Sigmoid colon (tissue), 7 donors: ENCODE data around the gene PGK2. TPM values are rescaled to one million over a fixed set of nuclear protein-coding genes. Genes with fewer than 3 reads are reported as not detected.

ENCODE experiments used
- DNase-seq: peaks from one replicate; pipeline ENCODE4 v3.0.0-alpha.2; 2019
- H3K27ac ChIP-seq, 4 donors: fragments of 200-600 bp; sonication (generic); one replicate each; pipeline ENCODE4 v1.5.1; 2016 to 2019; ENCODE audit warnings: mild to moderate bottlenecking in 1 of 4
- H3K27me3 ChIP-seq, 3 donors: fragments of 200-600 bp; sonication (generic); one replicate each; pipeline ENCODE4 v1.5.1; 2019; ENCODE audit warnings: mild to moderate bottlenecking in 1 of 3
- H3K36me3 ChIP-seq, 4 donors: fragments of 200-600 bp; sonication (generic); one replicate each; pipeline ENCODE4 v1.5.1; 2016 to 2019
- H3K4me1 ChIP-seq, 4 donors: fragments of 200-600 bp; sonication (generic); one replicate each; pipeline ENCODE4 v1.5.1; 2017 to 2019
- H3K4me3 ChIP-seq, 4 donors: fragments of 200-600 bp; sonication (generic); one replicate each; pipeline ENCODE4 v1.5.1; 2017 to 2019; ENCODE audit warnings: mild to moderate bottlenecking in 2 of 4, moderate library complexity in 1 of 4
- H3K9me3 ChIP-seq, 4 donors: fragments of 200-600 bp in 3 of 4; sonication (generic) in 3 of 4; one replicate each; pipeline versions ENCODE4 v1.5.1 to v1.6.1; 2013 to 2019
- EP300 ChIP-seq, 4 donors: sonication (generic); formaldehyde crosslinking; IDR thresholded peaks; one replicate each; pipeline ENCODE4 v1.6.1; 2017; ENCODE audit warnings: antibody characterized with exemption in 4 of 4
- POLR2A ChIP-seq, 2 donors: fragments of 450-650 bp; IDR thresholded peaks; one replicate each; pipeline ENCODE4 v1.6.1; 2016; ENCODE audit warnings: antibody characterized with exemption in 2 of 2, mild to moderate bottlenecking in 2 of 2, moderate library complexity in 2 of 2
- POLR2AphosphoS5 ChIP-seq, 4 donors: sonication (generic); formaldehyde crosslinking; IDR thresholded peaks; one replicate each; pipeline ENCODE4 v1.6.1; 2017; ENCODE audit warnings: antibody characterized with exemption in 4 of 4
- WGBS, 2 donors: extraction: QIAGEN DNeasy Blood & Tissue Kit; methylation state at CpG; one replicate each; pipeline ENCODE4 v1.1.7; 2013; 5-methylcytosine and 5-hydroxymethylcytosine counted together
- intact Hi-C: fragments of 100-400 bp; cut with DNase I; formaldehyde crosslinking; loops from one replicate; pipeline ENCODE4 v1.15.1; 2023
- polyA plus RNA-seq, 3 donors: library from polyadenylated mRNA; stranded (reverse); fragments of 200-250 nt; gene quantifications; one replicate each; pipeline ENCODE4 v1.2.3, GENCODE V29; 2013
- total RNA-seq, 4 donors: library from RNA; depleted of rRNA; stranded (reverse); fragments of >200 nt; gene quantifications; one replicate each; pipeline ENCODE4 v1.1.0, GENCODE V29; 2016
- TF ChIP-seq, protein P1 (sequence below), 4 experiments: fragments of 450-650 bp in 3 of 4; fragments of 200-600 bp in 1 of 4; IDR thresholded peaks; one replicate each; pipeline ENCODE4 v1.5.1; 2016 to 2019; ENCODE audit warnings: antibody characterized with exemption in 4 of 4, mild to moderate bottlenecking in 3 of 4, moderate library complexity in 2 of 4
- donor health status: healthy with polysubstance abuse.
- donor health status: Bipolar disorder and iron deficiency.
- donor health status: healthy.

The PGK2 gene
- total and polyA plus RNA-seq, 7 donors: not detected

DNA sequence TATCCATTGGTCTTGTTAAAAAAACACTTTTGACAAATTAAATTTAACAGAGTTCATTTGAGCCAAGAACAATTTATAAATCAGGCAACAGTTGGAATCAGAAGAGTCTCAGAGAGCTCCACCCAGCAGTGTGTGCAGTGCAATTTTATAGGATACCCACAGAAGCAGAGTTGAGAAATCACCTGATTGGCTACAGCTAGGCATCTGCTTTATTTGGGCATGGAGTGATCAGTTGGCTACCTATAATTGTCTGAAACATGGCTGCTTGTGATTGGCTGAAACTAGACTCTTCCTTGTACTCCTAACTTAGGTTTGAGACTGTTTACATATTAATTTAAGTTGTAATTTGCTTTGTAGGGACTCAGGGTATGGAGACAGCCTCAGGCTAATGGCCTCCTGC, 12.0 kb downstream of the PGK2 start:
- DNase-seq: no peak
- intact Hi-C loops: no loop called here
- no peaks in the 10 kb centered on the region for H3K9me3 ChIP-seq
- no peaks in the 10 kb centered on the region for H3K27me3 ChIP-seq
- H3K4me1 ChIP-seq: no peaks in the 10 kb centered on the region
- no peak for TF ChIP-seq POLR2AphosphoS5 (IDR thresholded peaks at IDR 0.05)
- no peaks in the 10 kb centered on the region for H3K36me3 ChIP-seq
- no peak overlapping the region for H3K4me3 ChIP-seq
- H3K27ac ChIP-seq: no peak overlapping the region

DNA sequence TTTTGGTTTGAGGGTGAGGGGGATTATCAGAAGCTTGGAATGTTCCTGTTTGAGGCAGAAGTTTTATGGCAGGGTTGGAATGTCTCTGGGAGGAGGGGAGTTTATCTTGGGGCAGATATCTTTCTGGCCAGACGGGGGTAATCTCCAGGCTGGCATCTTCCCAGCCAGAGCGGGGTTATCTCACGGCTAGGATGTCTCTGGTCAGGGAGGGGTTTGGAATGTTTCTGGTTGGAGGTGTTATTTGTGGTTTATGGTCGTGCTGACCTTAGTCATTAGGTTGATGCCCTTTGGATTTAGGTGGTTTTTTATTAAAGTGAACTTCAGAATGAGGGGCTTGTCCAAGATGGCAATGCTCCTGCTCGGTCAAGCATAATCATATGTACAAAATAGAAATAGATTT, 14.8 kb downstream of the PGK2 start:
- no peaks in the 10 kb centered on the region for H3K9me3 ChIP-seq
- DNase-seq: no peak
- no peak for TF ChIP-seq POLR2AphosphoS5 (IDR thresholded peaks at IDR 0.05)
- TF ChIP-seq, protein P1, sequence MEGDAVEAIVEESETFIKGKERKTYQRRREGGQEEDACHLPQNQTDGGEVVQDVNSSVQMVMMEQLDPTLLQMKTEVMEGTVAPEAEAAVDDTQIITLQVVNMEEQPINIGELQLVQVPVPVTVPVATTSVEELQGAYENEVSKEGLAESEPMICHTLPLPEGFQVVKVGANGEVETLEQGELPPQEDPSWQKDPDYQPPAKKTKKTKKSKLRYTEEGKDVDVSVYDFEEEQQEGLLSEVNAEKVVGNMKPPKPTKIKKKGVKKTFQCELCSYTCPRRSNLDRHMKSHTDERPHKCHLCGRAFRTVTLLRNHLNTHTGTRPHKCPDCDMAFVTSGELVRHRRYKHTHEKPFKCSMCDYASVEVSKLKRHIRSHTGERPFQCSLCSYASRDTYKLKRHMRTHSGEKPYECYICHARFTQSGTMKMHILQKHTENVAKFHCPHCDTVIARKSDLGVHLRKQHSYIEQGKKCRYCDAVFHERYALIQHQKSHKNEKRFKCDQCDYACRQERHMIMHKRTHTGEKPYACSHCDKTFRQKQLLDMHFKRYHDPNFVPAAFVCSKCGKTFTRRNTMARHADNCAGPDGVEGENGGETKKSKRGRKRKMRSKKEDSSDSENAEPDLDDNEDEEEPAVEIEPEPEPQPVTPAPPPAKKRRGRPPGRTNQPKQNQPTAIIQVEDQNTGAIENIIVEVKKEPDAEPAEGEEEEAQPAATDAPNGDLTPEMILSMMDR (IDR thresholded peaks at IDR 0.05): no peak
- TF ChIP-seq POLR2A (IDR thresholded peaks at IDR 0.05): no peak
- TF ChIP-seq EP300 (IDR thresholded peaks at IDR 0.05): no peak
- H3K4me3 ChIP-seq: no peak overlapping the region
- no peaks in the 10 kb centered on the region for H3K4me1 ChIP-seq
- no peaks in the 10 kb centered on the region for H3K27me3 ChIP-seq
- no peaks in the 10 kb centered on the region for H3K36me3 ChIP-seq
- WGBS, 2 donors: 29 to 57% methylated on average over 5 of the region's 5 CpGs
- intact Hi-C loops: no loop called here
- no peak overlapping the region for H3K27ac ChIP-seq

DNA sequence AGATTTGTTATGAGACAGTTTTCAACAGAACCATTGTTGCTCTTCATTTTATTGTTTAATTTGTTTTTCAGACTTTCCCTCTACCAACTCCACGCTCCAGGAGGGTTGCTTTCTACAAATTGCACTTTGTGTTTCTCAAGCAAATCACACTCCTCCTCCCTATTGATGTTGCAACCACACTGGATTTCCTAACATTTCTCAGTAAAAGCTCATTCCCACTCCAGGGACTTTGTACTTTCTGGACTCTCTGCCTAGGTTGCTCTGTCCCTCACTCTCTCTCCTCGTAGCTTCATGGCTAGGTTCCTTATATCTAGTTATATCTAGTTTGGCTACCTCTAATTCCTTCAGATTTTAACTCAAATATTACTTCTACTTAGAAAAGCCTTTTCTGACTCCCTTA, 20.3 kb downstream of the PGK2 start:
- Histone ChIP-seq H3K36me3 (no peaks in the 10 kb centered on the region), H3K27ac (no peak overlapping the region), H3K4me3 (no peak overlapping the region), H3K4me1 (no peaks in the 10 kb centered on the region), H3K9me3 (no peaks in the 10 kb centered on the region), H3K27me3 (no peaks in the 10 kb centered on the region)
- DNase-seq: no peak
- 47 to 68% methylated on average over 2 of the region's 2 CpGs for WGBS, 2 donors
- intact Hi-C loops: no loop called here
- TF ChIP-seq POLR2A (IDR thresholded peaks at IDR 0.05) (no peak), POLR2AphosphoS5 (IDR thresholded peaks at IDR 0.05) (no peak), EP300 (IDR thresholded peaks at IDR 0.05) (no peak)
- TF ChIP-seq, protein P1 (IDR thresholded peaks at IDR 0.05): no peak

DNA sequence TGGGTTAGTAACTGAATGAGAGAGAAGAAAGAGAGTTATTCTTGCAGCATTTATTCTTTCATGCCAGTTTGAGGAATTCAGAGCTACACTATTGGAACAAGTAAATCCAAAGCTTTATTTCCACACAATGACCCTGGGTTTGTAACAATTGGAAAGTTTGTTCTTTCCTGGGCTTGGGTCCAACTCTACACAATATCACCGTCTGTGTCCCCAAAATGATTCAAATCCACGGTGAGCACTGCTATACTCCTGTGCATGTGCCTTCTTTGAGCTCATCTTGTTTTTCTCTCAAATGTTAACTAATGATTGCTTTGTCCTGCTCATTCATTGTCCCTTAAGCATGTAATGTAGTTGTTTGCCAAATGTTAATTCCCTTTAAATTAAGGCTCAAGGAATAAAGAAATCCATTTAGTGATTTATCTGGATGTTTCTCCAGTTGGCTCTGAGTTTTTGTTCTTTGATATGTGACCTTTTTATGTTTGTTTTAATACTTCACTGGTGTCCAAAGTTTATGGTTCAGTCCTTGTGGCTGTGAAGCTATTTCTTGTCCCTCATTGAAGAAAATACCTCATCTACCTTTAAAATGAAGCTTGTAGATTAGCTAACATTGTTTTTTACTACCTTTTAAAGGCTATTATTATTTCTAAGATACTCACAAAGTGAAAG, 22.4 kb downstream of the PGK2 start:
- Histone ChIP-seq H3K36me3 (no peaks in the 10 kb centered on the region), H3K27ac (no peak overlapping the region), H3K9me3 (no peaks in the 10 kb centered on the region), H3K4me1 (no peaks in the 10 kb centered on the region), H3K27me3 (no peaks in the 10 kb centered on the region), H3K4me3 (no peak overlapping the region)
- intact Hi-C loops: no loop called here
- no peak for DNase-seq
- WGBS, 2 donors: 18 to 62% methylated on average over 2 of the region's 2 CpGs
- no peak for TF ChIP-seq POLR2A (IDR thresholded peaks at IDR 0.05)
- no peak for TF ChIP-seq POLR2AphosphoS5 (IDR thresholded peaks at IDR 0.05)
- TF ChIP-seq EP300 (IDR thresholded peaks at IDR 0.05): no peak
- TF ChIP-seq, protein P1 (IDR thresholded peaks at IDR 0.05): no peak

DNA sequence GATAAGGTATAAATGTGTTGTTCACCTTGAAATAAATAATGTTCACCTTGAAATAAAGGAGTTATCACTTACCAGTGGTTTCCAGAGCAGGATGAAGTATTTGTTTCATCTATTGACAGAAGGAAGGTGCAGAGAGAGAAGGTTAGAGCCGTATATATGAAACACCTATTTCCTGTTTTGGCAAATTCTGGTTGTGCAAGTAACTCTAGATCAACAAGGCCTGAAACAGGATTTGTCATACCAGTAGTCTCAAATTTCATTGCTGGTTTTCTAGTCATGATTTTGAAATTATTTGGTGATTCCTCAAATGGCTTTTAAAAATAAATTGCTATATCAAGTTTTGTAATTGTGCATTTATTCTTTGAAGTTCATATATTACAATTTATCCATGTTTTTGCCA, 42.8 kb downstream of the PGK2 start, which contains the start of gene CRISP3:
Gene CRISP3 (minus strand): TSS at position 130 of the 400 bp plus-strand sequence. CDS start 21 bp downstream, at position 109.
- WGBS, 2 donors: 22 to 37% methylated on average over 1 of the region's 1 CpG
- no peak within 1 kb of the TSS for H3K27ac ChIP-seq
- no peaks in the 10 kb centered on the region for H3K27me3 ChIP-seq
- no peak within 1 kb of the TSS for H3K4me3 ChIP-seq
- no peak for DNase-seq
- no peaks in the 10 kb centered on the region for H3K4me1 ChIP-seq
- H3K36me3 ChIP-seq: no peaks in the 10 kb centered on the region
- TF ChIP-seq POLR2AphosphoS5 (IDR thresholded peaks at IDR 0.05): no peak
- TF ChIP-seq POLR2A (IDR thresholded peaks at IDR 0.05): no peak
- TF ChIP-seq, protein P1 (IDR thresholded peaks at IDR 0.05): no peak
- no peak for TF ChIP-seq EP300 (IDR thresholded peaks at IDR 0.05)
- intact Hi-C loops: no loop called here
- no peaks in the 10 kb centered on the region for H3K9me3 ChIP-seq
